Dendritic cell treated with granulocyte-macrophage colony-stimulating factor and Interleukin-4, amounts not matched to agents 40 ng/mL and 50 ng/mL, for 4 days (primary cell): ENCODE data around the gene RHBDD3.

Source experiments
- H3K27ac Mint-ChIP-seq: one replicate; pipeline ENCODE4 v1.8.0; 2022; ENCODE audit warnings: mild to moderate bottlenecking, mixed read lengths
- H3K27me3 Mint-ChIP-seq: one replicate; pipeline ENCODE4 v1.8.0; 2022; ENCODE audit warnings: mild to moderate bottlenecking, mixed read lengths
- H3K36me3 Mint-ChIP-seq: one replicate; pipeline ENCODE4 v1.8.0; 2022; ENCODE audit warnings: low read depth, mixed read lengths
- H3K4me1 Mint-ChIP-seq: one replicate; pipeline ENCODE4 v1.8.0; 2022; ENCODE audit warnings: low read depth, mixed read lengths
- H3K4me3 Mint-ChIP-seq: one replicate; pipeline ENCODE4 v1.8.0; 2022; ENCODE audit warnings: mild to moderate bottlenecking, moderate library complexity, mixed read lengths
- H3K9me3 Mint-ChIP-seq: one replicate; pipeline ENCODE4 v1.8.0; 2022; ENCODE audit warnings: mixed read lengths
- intact Hi-C: fragments of 100-400 bp; cut with micrococcal nuclease; formaldehyde crosslinking; loops from one replicate; pipeline ENCODE4 v1.15.0; 2022

RHBDD3 gene

GRCh38 chr22:29299136-29299900, 31.5 kb upstream of the RHBDD3 start:
- H3K36me3 Mint-ChIP-seq, result peaks cover 72% of the 10 kb centered on the region
- H3K4me3 Mint-ChIP-seq, result no peak overlapping the region
- peaks cover 45% of the 10 kb centered on the region for H3K4me1 Mint-ChIP-seq
- intact Hi-C loops, result no loop called here
- H3K27ac Mint-ChIP-seq, result no peak overlapping the region
- H3K9me3 Mint-ChIP-seq, result no peaks in the 10 kb centered on the region
- no peaks in the 10 kb centered on the region for H3K27me3 Mint-ChIP-seq

- peaks cover 79% of the 10 kb centered on the region for H3K36me3 Mint-ChIP-seq
- H3K4me3 Mint-ChIP-seq, result no peak overlapping the region
- H3K27ac Mint-ChIP-seq, result no peak overlapping the region
- no peaks in the 10 kb centered on the region for H3K9me3 Mint-ChIP-seq
- intact Hi-C loops, result no loop called here
- no peaks in the 10 kb centered on the region for H3K27me3 Mint-ChIP-seq
- H3K4me1 Mint-ChIP-seq, result peaks cover 38% of the 10 kb centered on the region
These were observed 30.9 kb upstream of the RHBDD3 start for GRCh38 chr22:29298641-29299040.

- no peak overlapping the region for H3K27ac Mint-ChIP-seq
- H3K4me1 Mint-ChIP-seq, result peaks cover 10% of the 10 kb centered on the region
- no peak overlapping the region for H3K4me3 Mint-ChIP-seq
- H3K9me3 Mint-ChIP-seq, result no peaks in the 10 kb centered on the region
- no peaks in the 10 kb centered on the region for H3K27me3 Mint-ChIP-seq
- H3K36me3 Mint-ChIP-seq, result peaks cover 100% of the 10 kb centered on the region
- intact Hi-C loops, result no loop called here
These were observed 24.6 kb upstream of the RHBDD3 start for GRCh38 chr22:29292379-29292778.

- Mint-ChIP-seq H3K36me3 (peaks cover 100% of the 10 kb centered on the region), H3K9me3 (no peaks in the 10 kb centered on the region), H3K27me3 (no peaks in the 10 kb centered on the region), H3K27ac (no peak overlapping the region), H3K4me1 (peaks cover 10% of the 10 kb centered on the region), H3K4me3 (no peak overlapping the region)
- intact Hi-C loops, result no loop called here
These were observed 23.4 kb upstream of the RHBDD3 start for GRCh38 chr22:29291215-29291614.

- Mint-ChIP-seq H3K27me3 (no peaks in the 10 kb centered on the region), H3K9me3 (no peaks in the 10 kb centered on the region), H3K4me1 (peaks cover 10% of the 10 kb centered on the region), H3K4me3 (no peak overlapping the region), H3K36me3 (peaks cover 100% of the 10 kb centered on the region), H3K27ac (no peak overlapping the region)
- intact Hi-C loops, result no loop called here
These were observed 22.3 kb upstream of the RHBDD3 start for GRCh38 chr22:29290061-29290460.

GRCh38 chr22:29288837-29289236, 21.1 kb upstream of the RHBDD3 start:
- peaks cover 10% of the 10 kb centered on the region for H3K4me1 Mint-ChIP-seq
- no peak overlapping the region for H3K27ac Mint-ChIP-seq
- H3K4me3 Mint-ChIP-seq, result no peak overlapping the region
- H3K27me3 Mint-ChIP-seq, result no peaks in the 10 kb centered on the region
- peaks cover 100% of the 10 kb centered on the region for H3K36me3 Mint-ChIP-seq
- intact Hi-C loops, result no loop called here
- no peaks in the 10 kb centered on the region for H3K9me3 Mint-ChIP-seq

- Mint-ChIP-seq H3K36me3 (peaks cover 100% of the 10 kb centered on the region), H3K27ac (no peak overlapping the region), H3K4me3 (no peak overlapping the region), H3K27me3 (no peaks in the 10 kb centered on the region), H3K9me3 (no peaks in the 10 kb centered on the region), H3K4me1 (peaks cover 10% of the 10 kb centered on the region)
- intact Hi-C loops, result no loop called here
These were observed 16.4 kb upstream of the RHBDD3 start for GRCh38 chr22:29284196-29284595.

- peaks cover 38% of the 10 kb centered on the region for H3K4me1 Mint-ChIP-seq
- H3K4me3 Mint-ChIP-seq, result no peak overlapping the region
- H3K36me3 Mint-ChIP-seq, result peaks cover 100% of the 10 kb centered on the region
- H3K27me3 Mint-ChIP-seq, result no peaks in the 10 kb centered on the region
- intact Hi-C loops, result no loop called here
- no peak overlapping the region for H3K27ac Mint-ChIP-seq
- H3K9me3 Mint-ChIP-seq, result no peaks in the 10 kb centered on the region
These were observed 10.1 kb upstream of the RHBDD3 start for GRCh38 chr22:29277927-29278326.

GRCh38 chr22:29275819-29276565, 8.2 kb upstream of the RHBDD3 start:
- Mint-ChIP-seq H3K4me3 (no peak overlapping the region), H3K9me3 (no peaks in the 10 kb centered on the region), H3K36me3 (peaks cover 100% of the 10 kb centered on the region), H3K4me1 (peaks cover 49% of the 10 kb centered on the region), H3K27ac (peak overlapping the region; percentile 15), H3K27me3 (no peaks in the 10 kb centered on the region)
- intact Hi-C loops, result no loop called here

GRCh38 chr22:29275167-29275566, 7.4 kb upstream of the RHBDD3 start:
- no peaks in the 10 kb centered on the region for H3K9me3 Mint-ChIP-seq
- no peak overlapping the region for H3K27ac Mint-ChIP-seq
- H3K27me3 Mint-ChIP-seq, result no peaks in the 10 kb centered on the region
- no peak overlapping the region for H3K4me3 Mint-ChIP-seq
- peaks cover 56% of the 10 kb centered on the region for H3K4me1 Mint-ChIP-seq
- intact Hi-C loops, result no loop called here
- H3K36me3 Mint-ChIP-seq, result peaks cover 100% of the 10 kb centered on the region

- peaks cover 96% of the 10 kb centered on the region for H3K36me3 Mint-ChIP-seq
- intact Hi-C loops, result no loop called here
- H3K4me3 Mint-ChIP-seq, result no peak overlapping the region
- no peaks in the 10 kb centered on the region for H3K27me3 Mint-ChIP-seq
- H3K27ac Mint-ChIP-seq, result no peak overlapping the region
- peaks cover 60% of the 10 kb centered on the region for H3K4me1 Mint-ChIP-seq
- no peaks in the 10 kb centered on the region for H3K9me3 Mint-ChIP-seq
These were observed 4.8 kb upstream of the RHBDD3 start for GRCh38 chr22:29272624-29273023.

GRCh38 chr22:29270475-29271271, 2.9 kb upstream of the RHBDD3 start:
- intact Hi-C loops, result no loop called here
- H3K36me3 Mint-ChIP-seq, result peaks cover 96% of the 10 kb centered on the region

GRCh38 chr22:29269731-29270474, 2.1 kb upstream of the RHBDD3 start:
- Mint-ChIP-seq H3K9me3 (no peaks in the 10 kb centered on the region), H3K4me1 (peaks cover 59% of the 10 kb centered on the region), H3K27me3 (no peaks in the 10 kb centered on the region), H3K4me3 (peak overlapping the region; percentile 87), H3K36me3 (peaks cover 96% of the 10 kb centered on the region), H3K27ac (peak overlapping the region; percentile 100)
- intact Hi-C loops, result loop anchor here (2.0 kb wide), 3 partner anchors 33 to 117 kb away; no protein-coding TSS in a partner anchor

More at GRCh38 chr22:29270475-29271271, 2.9 kb upstream of the RHBDD3 start:
- H3K9me3 Mint-ChIP-seq, result no peaks in the 10 kb centered on the region
- H3K27ac Mint-ChIP-seq, result no peak overlapping the region
- no peaks in the 10 kb centered on the region for H3K27me3 Mint-ChIP-seq
- H3K4me1 Mint-ChIP-seq, result peaks cover 65% of the 10 kb centered on the region
- peak overlapping the region; percentile 87 for H3K4me3 Mint-ChIP-seq
